Stimulated activated naive B cell treated with anti-CD40 and anti-IgM and Interleukin-4, amounts not matched to agents 10 μg/mL and 1 μg/mL and 100 μg/mL, for 72 hours (primary cell): Measurements from ENCODE around the gene SAP30BP.
A peak's percentile ranks its signal among the peaks of the same experiment; 100 is the strongest.

Experiments
- ATAC-seq, 2 donors: fragments of 150-1000 bp; cut with Tn5 transposase; replicated peaks; 2 replicates each; pipeline ENCODE4 v1.10.0; 2021; ENCODE audit warnings: moderate library complexity in 1 of 2
- DNase-seq: peaks from one replicate; pipeline ENCODE4 v3.0.0; 2021
- H3K27ac Mint-ChIP-seq: one replicate; pipeline ENCODE4 v1.8.0; 2022; ENCODE audit warnings: mild to moderate bottlenecking, mixed read lengths
- H3K27me3 Mint-ChIP-seq, 2 donors: one replicate each; pipeline ENCODE4 v1.8.0; 2022; ENCODE audit warnings: mixed read lengths in 2 of 2
- H3K36me3 Mint-ChIP-seq, 2 donors: one replicate each; pipeline ENCODE4 v1.8.0; 2022; ENCODE audit warnings: mixed read lengths in 2 of 2, mild to moderate bottlenecking in 1 of 2
- H3K4me1 Mint-ChIP-seq, 2 donors: one replicate each; pipeline ENCODE4 v1.8.0; 2022; ENCODE audit warnings: mixed read lengths in 2 of 2, mild to moderate bottlenecking in 1 of 2
- H3K4me3 Mint-ChIP-seq, 2 donors: one replicate each; pipeline ENCODE4 v1.8.0; 2022; ENCODE audit warnings: mild to moderate bottlenecking in 2 of 2, mixed read lengths in 2 of 2, moderate library complexity in 1 of 2
- H3K9me3 Mint-ChIP-seq, 2 donors: one replicate each; pipeline ENCODE4 v1.8.0; 2022; ENCODE audit warnings: mixed read lengths in 2 of 2, mild to moderate bottlenecking in 1 of 2

The SAP30BP gene

DNA sequence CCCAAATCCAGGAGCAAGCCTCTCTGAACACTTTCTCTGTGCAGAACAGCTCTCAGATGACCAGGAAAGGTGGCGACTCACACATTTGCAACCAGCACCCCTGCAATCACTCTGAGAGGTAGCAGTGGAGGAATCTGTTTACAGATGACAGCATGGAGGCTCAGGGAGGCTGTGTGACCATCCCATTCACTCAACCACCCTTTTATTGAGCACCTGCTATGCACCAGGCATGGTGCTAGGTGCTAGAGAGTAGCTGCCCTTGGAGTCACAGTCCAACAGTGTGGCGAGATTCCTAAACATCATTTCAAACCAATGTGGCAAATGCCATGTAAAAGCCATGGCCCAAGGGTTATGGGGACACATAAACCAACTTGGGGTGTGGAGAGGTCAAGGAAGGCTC, 52.6 kb downstream of the SAP30BP start:
- Mint-ChIP-seq H3K4me1 (peaks cover 3 to 8% of the 10 kb centered on the region in 2 donors), H3K9me3 (no peaks in the 10 kb centered on the region), H3K27ac (no peak overlapping the region), H3K27me3 (peaks cover 19 to 37% of the 10 kb centered on the region in 2 donors), H3K4me3 (peak overlapping the region in 1 of 2 donors; percentile 52), H3K36me3 (no peaks in the 10 kb centered on the region)
- no peak for DNase-seq
- ATAC-seq, result no peak

DNA sequence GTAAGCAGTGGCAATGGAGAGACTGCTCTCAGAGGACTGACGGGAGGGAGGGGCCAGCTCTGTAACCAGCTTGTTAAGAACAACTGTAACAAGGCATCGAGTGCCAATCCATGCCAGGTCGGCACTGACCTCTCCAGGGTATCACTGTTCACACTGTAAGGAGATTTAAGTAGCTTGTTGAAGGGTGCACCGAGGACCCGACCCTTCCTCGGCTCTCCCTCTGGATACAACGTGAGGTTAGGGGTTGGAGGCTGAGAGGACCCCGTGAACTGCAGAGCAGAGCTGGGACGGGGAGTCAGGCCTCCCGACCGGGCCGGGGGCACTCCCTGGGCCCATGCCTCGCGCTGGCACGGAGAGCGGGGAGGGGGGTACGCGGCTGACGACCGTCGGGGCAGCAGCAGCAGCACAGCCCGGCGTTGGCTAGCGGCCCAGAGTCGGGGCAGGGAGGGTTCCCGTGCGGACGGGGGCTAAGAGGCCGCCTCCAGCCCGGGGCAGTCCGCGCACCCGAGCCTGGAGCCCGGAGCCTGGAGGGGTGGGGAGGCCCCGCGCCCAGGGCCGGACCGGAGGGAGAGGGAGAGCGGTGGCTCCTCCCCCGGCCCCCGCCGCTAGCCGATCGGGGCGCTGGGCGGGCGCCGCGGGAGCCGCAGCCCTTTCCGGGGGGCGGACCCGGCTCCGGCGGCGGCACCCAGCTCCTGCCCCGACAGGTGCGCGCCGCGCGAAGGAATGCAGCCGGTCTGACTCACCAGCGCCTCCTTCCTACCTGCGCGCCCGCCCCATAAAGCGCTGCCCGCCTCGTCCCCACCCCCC, 53.7 kb downstream of the SAP30BP start, which contains the start of gene ITGB4:
ITGB4 (plus strand) TSS at position 804 of the 807 bp plus-strand sequence. CDS start 3,245 bp downstream, outside the sequence.
- peak within 1 kb of the TSS; percentile 51 for H3K27ac Mint-ChIP-seq
- peak within 1 kb of the TSS; percentile 80 to 83 for H3K4me3 Mint-ChIP-seq
- H3K27me3 Mint-ChIP-seq, result peaks cover 19 to 37% of the 10 kb centered on the region in 2 donors
- DNase-seq, result peak; percentile 7
- ATAC-seq, result peak; percentile 66 to 76
- H3K4me1 Mint-ChIP-seq, result peaks cover 3 to 8% of the 10 kb centered on the region in 2 donors
- no peaks in the 10 kb centered on the region for H3K36me3 Mint-ChIP-seq
- H3K9me3 Mint-ChIP-seq, result no peaks in the 10 kb centered on the region

DNA sequence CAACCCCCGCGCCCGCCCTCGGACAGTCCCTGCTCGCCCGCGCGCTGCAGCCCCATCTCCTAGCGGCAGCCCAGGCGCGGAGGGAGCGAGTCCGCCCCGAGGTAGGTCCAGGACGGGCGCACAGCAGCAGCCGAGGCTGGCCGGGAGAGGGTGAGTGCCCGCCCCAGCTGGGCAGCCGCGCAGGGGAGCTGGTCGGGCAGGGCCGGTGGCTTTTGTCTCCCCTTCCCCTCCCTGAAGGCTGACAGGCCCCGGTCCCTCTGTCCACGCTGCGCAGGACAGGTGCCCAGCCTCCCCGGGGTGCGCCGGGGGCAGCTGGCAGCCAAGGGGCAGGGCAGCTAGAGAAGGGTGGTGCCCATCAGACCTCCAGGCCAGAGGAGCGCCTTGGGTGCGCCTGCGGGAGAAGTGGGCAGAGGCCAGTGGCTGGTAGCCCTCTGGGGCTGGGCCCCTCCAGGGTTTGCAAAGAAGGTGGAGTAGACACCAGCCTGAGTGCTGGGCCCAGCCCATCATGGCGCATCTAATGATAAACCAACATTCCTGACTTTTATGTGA, 54.4 kb downstream of the SAP30BP start:
- H3K27me3 Mint-ChIP-seq, result peaks cover 19 to 37% of the 10 kb centered on the region in 2 donors
- no peaks in the 10 kb centered on the region for H3K9me3 Mint-ChIP-seq
- ATAC-seq (peak in 1 of 2 donors; percentile 51), DNase-seq (no peak)
- peaks cover 3 to 8% of the 10 kb centered on the region in 2 donors for H3K4me1 Mint-ChIP-seq
- H3K27ac Mint-ChIP-seq, result no peak overlapping the region
- no peaks in the 10 kb centered on the region for H3K36me3 Mint-ChIP-seq
- H3K4me3 Mint-ChIP-seq, result peak overlapping the region; percentile 41 to 64

DNA sequence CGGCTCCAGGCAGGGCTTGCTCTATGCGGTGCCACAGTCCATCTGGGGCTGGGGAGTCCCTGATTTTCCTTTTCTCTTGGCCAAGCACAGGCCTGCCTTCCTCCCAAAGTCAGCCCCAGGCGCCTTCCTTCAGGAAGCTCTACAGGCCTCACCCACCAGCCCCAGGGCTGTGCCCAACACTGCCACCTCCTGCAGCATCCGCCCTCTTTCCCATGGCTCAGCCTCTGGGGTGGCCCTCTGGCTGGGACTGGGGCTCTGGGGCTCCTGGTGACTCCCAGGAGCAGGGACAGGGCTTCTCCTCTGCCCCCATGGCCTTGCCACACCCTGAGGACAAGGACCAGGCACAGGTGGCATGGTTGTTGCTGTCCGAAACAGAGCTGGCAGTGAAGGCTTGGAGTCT, 54.9 kb downstream of the SAP30BP start:
- Mint-ChIP-seq H3K27ac (no peak overlapping the region), H3K4me1 (peaks cover 3 to 8% of the 10 kb centered on the region in 2 donors), H3K4me3 (peak overlapping the region; percentile 41 to 64), H3K9me3 (no peaks in the 10 kb centered on the region), H3K27me3 (peaks cover 19 to 34% of the 10 kb centered on the region in 2 donors), H3K36me3 (no peaks in the 10 kb centered on the region)
- ATAC-seq (no peak), DNase-seq (no peak)

DNA sequence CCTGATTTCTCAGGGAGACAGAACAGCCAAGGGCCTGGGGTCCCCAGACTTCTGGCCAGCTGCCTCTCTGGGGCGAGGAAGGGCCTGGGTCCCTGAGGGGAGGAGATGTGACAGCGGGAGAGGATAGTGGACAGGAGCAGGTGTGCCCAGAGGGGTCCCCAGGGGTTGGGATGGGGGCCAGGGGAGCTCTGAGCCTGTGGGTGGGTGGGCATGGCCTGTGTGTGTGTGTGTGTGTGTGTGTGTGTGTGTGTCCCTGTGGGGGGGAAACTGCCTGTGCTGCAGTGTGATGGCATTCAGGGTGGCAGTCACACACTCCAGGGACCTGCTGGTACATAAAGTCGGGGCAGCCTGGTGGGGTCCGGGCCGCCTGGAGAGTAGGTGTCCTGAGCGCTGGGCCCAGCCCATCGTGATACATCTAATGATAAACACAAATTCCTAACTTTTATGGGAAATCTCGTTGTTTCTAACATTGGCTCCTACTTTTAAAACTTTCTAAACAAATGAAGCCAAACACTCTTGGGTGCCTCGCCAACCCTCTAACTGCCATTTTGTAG, 55.5 kb downstream of the SAP30BP start:
- Mint-ChIP-seq H3K4me1 (peaks cover 3 to 8% of the 10 kb centered on the region in 2 donors), H3K4me3 (no peak overlapping the region), H3K27ac (no peak overlapping the region), H3K27me3 (peaks cover 19 to 29% of the 10 kb centered on the region in 2 donors), H3K36me3 (no peaks in the 10 kb centered on the region), H3K9me3 (no peaks in the 10 kb centered on the region)
- DNase-seq (no peak), ATAC-seq (no peak)

DNA sequence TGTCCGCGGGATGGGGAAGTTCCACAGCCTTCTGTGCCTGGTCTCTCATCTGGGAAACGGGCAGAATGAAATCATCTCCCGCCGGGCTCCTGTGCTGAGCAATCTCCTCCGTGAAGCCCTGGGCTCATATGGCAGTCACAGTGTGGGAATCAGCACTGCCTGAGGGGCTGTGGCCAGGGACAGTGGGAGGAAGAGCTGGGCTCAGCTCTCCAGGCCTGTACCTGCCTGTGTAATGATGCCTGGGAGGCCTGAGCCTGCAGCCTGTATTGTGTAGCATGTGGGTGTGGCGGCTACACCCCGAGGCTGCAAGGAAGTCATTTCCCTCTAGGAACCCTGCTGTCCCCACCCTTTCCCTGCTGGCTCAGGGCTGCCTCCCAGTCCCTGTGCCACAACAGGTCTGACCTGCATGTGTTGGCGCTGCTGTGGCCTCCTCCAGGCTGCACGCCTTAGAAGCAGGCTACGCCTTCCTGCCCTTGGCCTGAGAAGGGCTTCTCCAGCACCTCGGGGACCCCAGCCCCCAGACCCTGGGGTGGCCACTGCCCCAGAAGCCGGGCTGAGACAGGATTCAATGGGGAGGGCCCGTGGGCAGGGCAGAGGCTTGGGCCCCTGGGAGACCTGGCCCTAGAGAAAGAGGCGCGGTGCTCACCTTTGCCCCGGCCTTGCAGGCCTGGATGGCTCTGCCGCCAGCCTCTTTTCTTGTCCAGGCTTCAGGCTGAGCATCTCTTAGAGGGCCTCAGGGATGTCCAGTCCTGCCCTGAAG, 56.2 kb downstream of the SAP30BP start:
- peaks cover 19 to 23% of the 10 kb centered on the region in 2 donors for H3K27me3 Mint-ChIP-seq
- no peak overlapping the region for H3K4me3 Mint-ChIP-seq
- DNase-seq, result no peak
- H3K36me3 Mint-ChIP-seq, result no peaks in the 10 kb centered on the region
- no peak overlapping the region for H3K27ac Mint-ChIP-seq
- H3K4me1 Mint-ChIP-seq, result peaks cover 3 to 8% of the 10 kb centered on the region in 2 donors
- ATAC-seq, result no peak
- no peaks in the 10 kb centered on the region for H3K9me3 Mint-ChIP-seq

DNA sequence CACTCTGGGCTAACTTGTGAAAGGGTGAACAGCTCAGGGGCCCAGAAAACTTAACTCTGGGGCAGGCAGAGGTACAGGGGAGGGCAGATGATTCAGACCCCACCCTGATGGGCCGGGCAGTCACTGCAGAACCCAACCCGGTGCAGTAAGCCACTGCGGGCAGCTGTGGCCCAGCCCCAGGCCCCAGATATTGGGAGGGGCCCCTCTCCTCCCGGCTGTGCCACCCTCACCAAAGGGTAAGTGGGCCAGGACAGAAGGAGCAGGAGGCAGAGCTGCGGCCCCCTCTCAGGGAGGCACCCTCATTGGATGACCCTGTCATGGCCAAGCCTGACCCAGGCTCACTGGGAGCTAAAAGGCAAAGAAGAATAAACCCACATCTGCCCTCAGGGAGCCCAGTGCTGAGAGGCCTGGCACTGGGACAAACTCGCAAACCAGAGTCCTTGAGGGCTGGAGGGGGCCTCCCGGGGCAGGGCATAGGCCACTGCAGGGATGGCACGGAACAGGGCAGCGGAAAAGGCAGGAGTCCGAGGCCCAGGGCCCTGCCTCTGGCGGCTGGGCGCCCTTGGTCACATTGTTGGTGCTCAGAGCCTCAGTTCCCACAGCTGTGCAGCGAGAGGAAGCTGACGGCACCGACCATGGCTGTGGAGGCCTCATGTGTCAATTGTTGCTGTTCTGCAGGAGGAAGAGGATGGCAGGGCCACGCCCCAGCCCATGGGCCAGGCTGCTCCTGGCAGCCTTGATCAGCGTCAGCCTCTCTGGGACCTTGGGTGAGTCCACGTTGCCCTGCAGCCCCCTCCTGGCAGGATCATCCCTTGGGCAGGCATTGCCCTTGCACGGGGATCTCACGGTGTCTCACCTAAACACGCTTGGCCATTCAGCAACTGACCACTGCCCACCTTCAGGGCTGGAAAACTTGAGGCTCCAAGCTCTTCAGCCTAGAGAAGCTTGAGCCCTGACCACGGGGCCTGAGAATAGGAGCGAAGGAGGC, 57.2 kb downstream of the SAP30BP start:
- DNase-seq (no peak), ATAC-seq (no peak)
- no peak overlapping the region for H3K4me3 Mint-ChIP-seq
- no peaks in the 10 kb centered on the region for H3K9me3 Mint-ChIP-seq
- H3K27me3 Mint-ChIP-seq, result peaks cover 19 to 23% of the 10 kb centered on the region in 2 donors
- H3K36me3 Mint-ChIP-seq, result no peaks in the 10 kb centered on the region
- peaks cover 3 to 8% of the 10 kb centered on the region in 2 donors for H3K4me1 Mint-ChIP-seq
- no peak overlapping the region for H3K27ac Mint-ChIP-seq

DNA sequence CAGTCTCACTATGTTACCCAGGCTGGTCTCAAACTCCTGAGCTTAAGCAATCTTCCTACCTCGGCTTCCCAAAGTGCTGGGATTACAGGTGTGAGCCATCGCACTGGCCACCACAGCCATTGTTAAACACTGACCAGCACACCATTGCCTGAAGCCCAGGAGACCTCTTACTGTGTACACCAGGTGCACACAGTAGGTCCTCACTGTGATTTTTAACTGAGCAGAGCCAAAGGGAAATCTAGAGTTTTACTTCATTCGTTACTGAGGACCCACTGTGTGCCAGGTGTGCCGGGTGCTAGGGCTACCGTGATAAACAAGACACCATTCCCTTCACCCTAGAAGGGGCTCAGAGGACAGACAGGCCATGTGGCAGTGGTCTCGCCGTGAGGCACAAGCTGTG, 58.4 kb downstream of the SAP30BP start:
- H3K4me3 Mint-ChIP-seq, result no peak overlapping the region
- DNase-seq (no peak), ATAC-seq (no peak)
- H3K27ac Mint-ChIP-seq, result no peak overlapping the region
- no peaks in the 10 kb centered on the region for H3K9me3 Mint-ChIP-seq
- no peaks in the 10 kb centered on the region for H3K36me3 Mint-ChIP-seq
- peaks cover 10 to 14% of the 10 kb centered on the region in 2 donors for H3K27me3 Mint-ChIP-seq
- H3K4me1 Mint-ChIP-seq, result peaks cover 2 to 4% of the 10 kb centered on the region in 2 donors

DNA sequence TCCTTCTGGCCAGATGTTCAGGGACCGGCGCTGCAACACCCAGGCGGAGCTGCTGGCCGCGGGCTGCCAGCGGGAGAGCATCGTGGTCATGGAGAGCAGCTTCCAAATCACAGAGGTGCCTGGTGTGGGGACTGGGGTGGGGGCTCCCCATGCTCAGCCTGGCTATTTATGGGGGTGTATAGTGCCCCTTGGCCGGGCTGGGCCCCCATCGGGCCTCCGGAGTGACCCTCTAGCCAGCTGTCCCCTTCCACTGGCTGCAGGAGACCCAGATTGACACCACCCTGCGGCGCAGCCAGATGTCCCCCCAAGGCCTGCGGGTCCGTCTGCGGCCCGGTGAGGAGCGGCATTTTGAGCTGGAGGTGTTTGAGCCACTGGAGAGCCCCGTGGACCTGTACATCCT, 60.3 kb downstream of the SAP30BP start:
- Mint-ChIP-seq H3K36me3 (no peaks in the 10 kb centered on the region), H3K4me1 (no peaks in the 10 kb centered on the region), H3K9me3 (no peaks in the 10 kb centered on the region), H3K27ac (no peak overlapping the region), H3K27me3 (peaks cover under 1 to 2% of the 10 kb centered on the region in 2 donors), H3K4me3 (no peak overlapping the region)
- ATAC-seq, result no peak
- DNase-seq, result no peak

DNA sequence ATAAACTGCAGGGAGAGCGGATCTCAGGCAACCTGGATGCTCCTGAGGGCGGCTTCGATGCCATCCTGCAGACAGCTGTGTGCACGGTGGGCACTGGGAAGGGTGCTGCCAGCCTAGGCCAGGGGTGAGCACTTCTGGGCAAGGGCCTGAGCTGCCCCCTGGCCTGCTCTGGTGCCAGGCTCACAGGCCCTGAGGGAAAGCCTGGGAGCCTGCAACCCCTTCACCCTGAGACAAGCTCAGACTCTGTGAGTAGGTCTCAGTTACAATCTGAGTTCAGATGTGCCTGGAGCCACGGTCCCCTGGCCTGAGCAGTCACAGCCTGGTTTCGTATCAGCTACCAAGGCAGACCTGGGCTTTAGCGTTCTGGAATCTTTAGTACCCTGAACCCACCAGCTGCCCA, 62.2 kb downstream of the SAP30BP start:
- Mint-ChIP-seq H3K27ac (no peak overlapping the region), H3K9me3 (no peaks in the 10 kb centered on the region), H3K27me3 (no peaks in the 10 kb centered on the region), H3K36me3 (no peaks in the 10 kb centered on the region), H3K4me1 (no peaks in the 10 kb centered on the region), H3K4me3 (no peak overlapping the region)
- ATAC-seq, result no peak
- no peak for DNase-seq

DNA sequence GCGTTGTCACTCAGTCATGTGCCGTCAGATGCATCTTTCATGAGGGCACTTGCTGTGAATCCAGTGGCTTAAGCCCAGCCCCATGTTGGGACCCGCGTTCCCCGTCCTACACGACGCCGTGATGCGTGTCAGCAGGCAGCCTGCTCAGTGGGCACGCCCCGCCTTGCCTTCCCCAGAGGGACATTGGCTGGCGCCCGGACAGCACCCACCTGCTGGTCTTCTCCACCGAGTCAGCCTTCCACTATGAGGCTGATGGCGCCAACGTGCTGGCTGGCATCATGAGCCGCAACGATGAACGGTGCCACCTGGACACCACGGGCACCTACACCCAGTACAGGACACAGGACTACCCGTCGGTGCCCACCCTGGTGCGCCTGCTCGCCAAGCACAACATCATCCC, 62.9 kb downstream of the SAP30BP start:
- no peak overlapping the region for H3K27ac Mint-ChIP-seq
- H3K36me3 Mint-ChIP-seq, result no peaks in the 10 kb centered on the region
- H3K27me3 Mint-ChIP-seq, result no peaks in the 10 kb centered on the region
- DNase-seq, result no peak
- H3K4me3 Mint-ChIP-seq, result no peak overlapping the region
- ATAC-seq, result no peak
- H3K4me1 Mint-ChIP-seq, result peaks cover 0 to 3% of the 10 kb centered on the region in 2 donors
- no peaks in the 10 kb centered on the region for H3K9me3 Mint-ChIP-seq

DNA sequence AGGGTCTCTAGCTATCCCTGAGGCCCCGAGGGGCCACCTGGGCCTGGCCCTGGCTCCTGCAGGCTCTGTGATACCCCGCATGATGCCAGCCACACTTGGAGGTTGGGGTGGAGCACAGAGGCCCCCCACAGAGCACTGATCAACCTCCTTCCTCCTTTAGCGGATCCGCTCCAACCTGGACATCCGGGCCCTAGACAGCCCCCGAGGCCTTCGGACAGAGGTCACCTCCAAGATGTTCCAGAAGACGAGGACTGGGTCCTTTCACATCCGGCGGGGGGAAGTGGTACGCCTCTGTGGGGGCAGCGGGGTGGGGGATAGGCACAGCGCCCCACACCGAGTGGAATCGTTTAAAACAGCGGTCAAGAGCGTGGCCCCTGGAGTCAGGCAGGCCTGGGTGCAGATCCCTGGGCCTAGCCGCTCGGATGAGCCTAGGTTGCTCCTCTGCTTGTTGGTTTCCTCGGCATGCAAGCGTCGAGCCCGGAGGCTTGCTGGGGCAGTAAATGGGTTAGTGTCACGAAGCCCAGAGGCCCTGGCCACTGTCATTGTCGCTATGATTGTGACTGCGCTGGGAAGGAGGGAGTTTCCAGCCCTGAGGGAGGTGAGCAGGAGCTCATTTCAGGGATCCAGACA, 64.1 kb downstream of the SAP30BP start:
- H3K27ac Mint-ChIP-seq, result no peak overlapping the region
- peaks cover 0 to 3% of the 10 kb centered on the region in 2 donors for H3K4me1 Mint-ChIP-seq
- H3K36me3 Mint-ChIP-seq, result no peaks in the 10 kb centered on the region
- no peak for DNase-seq
- H3K4me3 Mint-ChIP-seq, result no peak overlapping the region
- no peak for ATAC-seq
- H3K9me3 Mint-ChIP-seq, result no peaks in the 10 kb centered on the region
- peaks cover 0 to 3% of the 10 kb centered on the region in 2 donors for H3K27me3 Mint-ChIP-seq
